GM12801 (cell line): ENCODE measurements around the gene AFMID.

Experiments
- CTCF ChIP-seq: IDR thresholded peaks from one replicate; pipeline ENCODE4 v1.5.1; 2011; ENCODE audit warnings: control low read depth; ENCODE audit not compliant: insufficient read length; ENCODE audit errors: extremely low read depth

The AFMID gene

GRCh38 chr17:78164748-78165607 lies 22.2 kb upstream of the AFMID start:
- no peak for TF ChIP-seq CTCF

- no peak for TF ChIP-seq CTCF
Measured at GRCh38 chr17:78166416-78166815, 20.7 kb upstream of the AFMID start.

GRCh38 chr17:78168242-78168902 lies 18.8 kb upstream of the AFMID start, which contains the start of gene SYNGR2:
SYNGR2 (plus strand) TSS chr17:78168581; CDS start chr17:78168617, 36 bp downstream.
- TF ChIP-seq CTCF = no peak

GRCh38 chr17:78168903-78169793 lies 18.0 kb upstream of the AFMID start:
- TF ChIP-seq CTCF = no peak

GRCh38 chr17:78170692-78171590 lies 16.2 kb upstream of the AFMID start:
- no peak for TF ChIP-seq CTCF

- TF ChIP-seq CTCF = no peak
Measured at GRCh38 chr17:78172249-78173051, 14.7 kb upstream of the AFMID start.
